Memory B cell (primary cell): ENCODE measurements around the gene DBNDD1.
A peak's percentile ranks its signal among the peaks of the same experiment; 100 is the strongest.
"Not testable (repeated sequence)": the region's sequence is repeated elsewhere in the genome, so short reads cannot be mapped to it uniquely, and the experiment has no call there.

Experiments
- ATAC-seq: fragments of 150-1000 bp; cut with Tn5 transposase; 2 replicates; pipeline ENCODE4 v1.10.0; 2021; ENCODE audit warnings: low read depth, mild to moderate bottlenecking, moderate library complexity
- DNase-seq, 2 donors: peaks; one replicate each; pipeline ENCODE4 v3.0.0; 2022; ENCODE audit warnings: low spot score in 2 of 2
- H3K27ac Mint-ChIP-seq: one replicate; pipeline ENCODE4 v1.8.0; 2022; ENCODE audit warnings: mild to moderate bottlenecking, moderate library complexity, mixed read lengths
- H3K27me3 Mint-ChIP-seq: one replicate; pipeline ENCODE4 v1.8.0; 2022; ENCODE audit warnings: mixed read lengths
- H3K36me3 Mint-ChIP-seq: one replicate; pipeline ENCODE4 v1.8.0; 2022; ENCODE audit warnings: mild to moderate bottlenecking, mixed read lengths
- H3K4me1 Mint-ChIP-seq: one replicate; pipeline ENCODE4 v1.8.0; 2022; ENCODE audit warnings: mixed read lengths
- H3K4me3 Mint-ChIP-seq: one replicate; pipeline ENCODE4 v1.8.0; 2022; ENCODE audit warnings: mild to moderate bottlenecking, moderate library complexity, mixed read lengths
- H3K9me3 Mint-ChIP-seq: one replicate; pipeline ENCODE4 v1.8.0; 2022; ENCODE audit warnings: mixed read lengths

The DBNDD1 gene

GRCh38 chr16:89973654-89974335, 45.5 kb downstream of the DBNDD1 start:
- H3K9me3 Mint-ChIP-seq, result no peaks in the 10 kb centered on the region
- ATAC-seq (peak; percentile 9), DNase-seq (no peak)
- H3K27ac Mint-ChIP-seq, result peak overlapping the region; percentile 93
- peak overlapping the region; percentile 69 for H3K4me3 Mint-ChIP-seq
- no peaks in the 10 kb centered on the region for H3K27me3 Mint-ChIP-seq
- peaks cover 13% of the 10 kb centered on the region for H3K4me1 Mint-ChIP-seq
- H3K36me3 Mint-ChIP-seq, result peaks cover 5% of the 10 kb centered on the region

- H3K4me3 Mint-ChIP-seq, result peak overlapping the region; percentile 92
- H3K36me3 Mint-ChIP-seq, result peaks cover 4% of the 10 kb centered on the region
- peaks cover 13% of the 10 kb centered on the region for H3K4me1 Mint-ChIP-seq
- DNase-seq, result no peak
- no peaks in the 10 kb centered on the region for H3K9me3 Mint-ChIP-seq
- ATAC-seq, result no peak
- H3K27me3 Mint-ChIP-seq, result no peaks in the 10 kb centered on the region
- H3K27ac Mint-ChIP-seq, result peak overlapping the region; percentile 93
These were observed 46.0 kb downstream of the DBNDD1 start for GRCh38 chr16:89973235-89973634.

GRCh38 chr16:89972244-89973234, 46.7 kb downstream of the DBNDD1 start:
- peak; percentile 91 to 92 for DNase-seq
- H3K9me3 Mint-ChIP-seq, result no peaks in the 10 kb centered on the region
- H3K36me3 Mint-ChIP-seq, result peaks cover 4% of the 10 kb centered on the region
- H3K4me3 Mint-ChIP-seq, result peak overlapping the region; percentile 92
- peaks cover 13% of the 10 kb centered on the region for H3K4me1 Mint-ChIP-seq
- ATAC-seq, result peak; percentile 89
- H3K27ac Mint-ChIP-seq, result peak overlapping the region; percentile 93
- no peaks in the 10 kb centered on the region for H3K27me3 Mint-ChIP-seq

GRCh38 chr16:89971495-89972243, 47.6 kb downstream of the DBNDD1 start:
- no peak for DNase-seq

GRCh38 chr16:89969741-89970410, 49.4 kb downstream of the DBNDD1 start:
- Mint-ChIP-seq H3K9me3 (no peaks in the 10 kb centered on the region), H3K27me3 (no peaks in the 10 kb centered on the region), H3K27ac (no peak overlapping the region), H3K36me3 (peaks cover 2% of the 10 kb centered on the region), H3K4me1 (peaks cover 12% of the 10 kb centered on the region), H3K4me3 (no peak overlapping the region)
- ATAC-seq (no peak), DNase-seq (no peak)

More at GRCh38 chr16:89971495-89972243, 47.6 kb downstream of the DBNDD1 start:
- no peak for ATAC-seq
- peaks cover 4% of the 10 kb centered on the region for H3K36me3 Mint-ChIP-seq
- peaks cover 13% of the 10 kb centered on the region for H3K4me1 Mint-ChIP-seq
- no peaks in the 10 kb centered on the region for H3K9me3 Mint-ChIP-seq
- H3K27me3 Mint-ChIP-seq, result no peaks in the 10 kb centered on the region
- peak overlapping the region; percentile 92 for H3K4me3 Mint-ChIP-seq
- H3K27ac Mint-ChIP-seq, result peak overlapping the region; percentile 93

GRCh38 chr16:89968074-89968473, 51.2 kb downstream of the DBNDD1 start:
- not testable (repeated sequence) for H3K27me3 Mint-ChIP-seq, H3K27ac Mint-ChIP-seq, H3K4me1 Mint-ChIP-seq, H3K9me3 Mint-ChIP-seq, ATAC-seq, DNase-seq, H3K36me3 Mint-ChIP-seq, H3K4me3 Mint-ChIP-seq

- H3K27me3 Mint-ChIP-seq, H3K4me3 Mint-ChIP-seq, DNase-seq, H3K27ac Mint-ChIP-seq, H3K4me1 Mint-ChIP-seq, H3K36me3 Mint-ChIP-seq, ATAC-seq, H3K9me3 Mint-ChIP-seq: not testable (repeated sequence)
These were observed 51.8 kb downstream of the DBNDD1 start for GRCh38 chr16:89967436-89967835.

GRCh38 chr16:89966756-89967155, 52.5 kb downstream of the DBNDD1 start:
- Mint-ChIP-seq H3K4me1 (peaks cover 1% of the 10 kb centered on the region), H3K4me3 (no peak overlapping the region), H3K27me3 (no peaks in the 10 kb centered on the region), H3K27ac (no peak overlapping the region), H3K36me3 (peaks cover 5% of the 10 kb centered on the region), H3K9me3 (no peaks in the 10 kb centered on the region)
- DNase-seq (no peak), ATAC-seq (no peak)

GRCh38 chr16:89965447-89966225, 53.6 kb downstream of the DBNDD1 start:
- DNase-seq, result no peak
- no peak overlapping the region for H3K4me3 Mint-ChIP-seq
- H3K4me1 Mint-ChIP-seq, result no peaks in the 10 kb centered on the region
- H3K36me3 Mint-ChIP-seq, result peaks cover 5% of the 10 kb centered on the region
- ATAC-seq, result no peak
- H3K9me3 Mint-ChIP-seq, result no peaks in the 10 kb centered on the region
- no peak overlapping the region for H3K27ac Mint-ChIP-seq
- H3K27me3 Mint-ChIP-seq, result no peaks in the 10 kb centered on the region

GRCh38 chr16:89964201-89964600, 55.1 kb downstream of the DBNDD1 start:
- DNase-seq (no peak), ATAC-seq (no peak)
- Mint-ChIP-seq H3K4me3 (no peak overlapping the region), H3K27ac (no peak overlapping the region), H3K27me3 (no peaks in the 10 kb centered on the region), H3K36me3 (peaks cover 11% of the 10 kb centered on the region), H3K9me3 (no peaks in the 10 kb centered on the region), H3K4me1 (peaks cover 6% of the 10 kb centered on the region)

GRCh38 chr16:89962754-89963498, 56.3 kb downstream of the DBNDD1 start:
- H3K4me1 Mint-ChIP-seq, result peaks cover 6% of the 10 kb centered on the region
- DNase-seq (no peak), ATAC-seq (no peak)
- peaks cover 19% of the 10 kb centered on the region for H3K36me3 Mint-ChIP-seq
- no peaks in the 10 kb centered on the region for H3K9me3 Mint-ChIP-seq
- H3K4me3 Mint-ChIP-seq, result no peak overlapping the region
- no peak overlapping the region for H3K27ac Mint-ChIP-seq
- no peaks in the 10 kb centered on the region for H3K27me3 Mint-ChIP-seq

GRCh38 chr16:89961920-89962319, 57.3 kb downstream of the DBNDD1 start:
- H3K9me3 Mint-ChIP-seq, result no peaks in the 10 kb centered on the region
- ATAC-seq (no peak), DNase-seq (no peak)
- no peak overlapping the region for H3K4me3 Mint-ChIP-seq
- H3K27ac Mint-ChIP-seq, result no peak overlapping the region
- no peaks in the 10 kb centered on the region for H3K27me3 Mint-ChIP-seq
- peaks cover 19% of the 10 kb centered on the region for H3K36me3 Mint-ChIP-seq
- peaks cover 8% of the 10 kb centered on the region for H3K4me1 Mint-ChIP-seq
